Neural progenitor cell (in vitro differentiated cells): ENCODE data around the gene MDM4. TPM values are rescaled to one million over a fixed set of nuclear protein-coding genes. Genes with fewer than 3 reads are reported as not detected.
A peak's percentile ranks its signal among the peaks of the same experiment; 100 is the strongest.

Experiments
- DNase-seq: peaks from one replicate; pipeline ENCODE4 v3.0.0-alpha.2; 2016; ENCODE audit warnings: low spot score
- H2AFZ ChIP-seq: fragments of 200-600 bp; sonication (generic); replicated peaks from 2 replicates; pipeline ENCODE4 v1.6.1; 2016; ENCODE audit warnings: antibody characterized with exemption
- H3F3A ChIP-seq: fragments of 200-600 bp; sonication (generic); 2 replicates; pipeline ENCODE4 v1.6.1; 2016; ENCODE audit warnings: antibody characterized with exemption, low read depth
- H3K27ac ChIP-seq: fragments of 200-600 bp; sonication (generic); 2 replicates; pipeline ENCODE4 v1.5.1; 2016; ENCODE audit warnings: mild to moderate bottlenecking
- H3K27me3 ChIP-seq: fragments of 200-600 bp; sonication (generic); 2 replicates; pipeline ENCODE4 v1.6.1; 2016; ENCODE audit warnings: mild to moderate bottlenecking, moderate library complexity
- H3K36me3 ChIP-seq: fragments of 200-600 bp; sonication (generic); 2 replicates; pipeline ENCODE4 v1.5.1; 2016
- H3K4me1 ChIP-seq: fragments of 200-600 bp; sonication (generic); 2 replicates; pipeline ENCODE4 v1.6.1; 2016; ENCODE audit warnings: mixed run types
- H3K4me2 ChIP-seq: fragments of 200-600 bp; sonication (generic); 2 replicates; pipeline ENCODE4 v1.6.1; 2016
- H3K4me3 ChIP-seq: fragments of 200-600 bp; sonication (generic); 2 replicates; pipeline ENCODE4 v1.5.1; 2016
- H3K79me2 ChIP-seq: fragments of 200-600 bp; sonication (generic); 2 replicates; pipeline ENCODE4 v1.6.1; 2016; ENCODE audit warnings: low read depth
- H3K9ac ChIP-seq: fragments of 200-600 bp; sonication (generic); 2 replicates; pipeline ENCODE4 v1.6.1; 2016
- H3K9me3 ChIP-seq: fragments of 200-600 bp; sonication (generic); 2 replicates; pipeline ENCODE4 v1.5.1; 2016; ENCODE audit warnings: low read depth
- H4K20me1 ChIP-seq: fragments of 200-600 bp; sonication (generic); 2 replicates; pipeline ENCODE4 v1.6.1; 2016; ENCODE audit warnings: low read depth
- H3K27ac Mint-ChIP-seq: 3 replicates; pipeline ENCODE4 v1.8.0; 2021; ENCODE audit warnings: mixed read lengths
- H3K27me3 Mint-ChIP-seq: 2 replicates; pipeline ENCODE4 v1.8.0; 2022; ENCODE audit warnings: low read depth, mild to moderate bottlenecking, inconsistent platforms, moderate library complexity, mixed read lengths; ENCODE audit not compliant: insufficient read depth
- H3K36me3 Mint-ChIP-seq: 3 replicates; pipeline ENCODE4 v1.8.0; 2021; ENCODE audit warnings: mixed read lengths
- H3K4me1 Mint-ChIP-seq: 3 replicates; pipeline ENCODE4 v1.8.0; 2021; ENCODE audit warnings: mixed read lengths
- H3K4me3 Mint-ChIP-seq: 3 replicates; pipeline ENCODE4 v1.8.0; 2021; ENCODE audit warnings: mild to moderate bottlenecking, moderate library complexity, mixed read lengths
- H3K9me3 Mint-ChIP-seq: 3 replicates; pipeline ENCODE4 v1.8.0; 2020; ENCODE audit warnings: mixed read lengths
- EZH2 ChIP-seq: fragments of 200-600 bp; sonication (generic); IDR thresholded peaks from 2 replicates; pipeline ENCODE4 v1.6.1; 2017; ENCODE audit warnings: antibody characterized with exemption, mild to moderate bottlenecking, moderate library complexity
- EZH2phosphoT487 ChIP-seq: fragments of 200-600 bp; sonication (generic); IDR thresholded peaks from 2 replicates; pipeline ENCODE4 v1.6.1; 2017; ENCODE audit warnings: antibody characterized with exemption
- total RNA-seq: library from RNA; depleted of rRNA; stranded (reverse); fragments of >200 nt; gene quantifications from 2 replicates; pipeline ENCODE4 v1.2.3, GENCODE V29; 2015; ENCODE audit warnings: low replicate concordance
- TF ChIP-seq, protein P1 (sequence below): fragments of 200-600 bp; sonication (generic); IDR thresholded peaks from 2 replicates; pipeline ENCODE4 v1.5.1; 2017; ENCODE audit warnings: antibody characterized with exemption, mild to moderate bottlenecking

MDM4 gene
- total RNA-seq, 1 donor from 2014 or later = 72.9 TPM

DNA sequence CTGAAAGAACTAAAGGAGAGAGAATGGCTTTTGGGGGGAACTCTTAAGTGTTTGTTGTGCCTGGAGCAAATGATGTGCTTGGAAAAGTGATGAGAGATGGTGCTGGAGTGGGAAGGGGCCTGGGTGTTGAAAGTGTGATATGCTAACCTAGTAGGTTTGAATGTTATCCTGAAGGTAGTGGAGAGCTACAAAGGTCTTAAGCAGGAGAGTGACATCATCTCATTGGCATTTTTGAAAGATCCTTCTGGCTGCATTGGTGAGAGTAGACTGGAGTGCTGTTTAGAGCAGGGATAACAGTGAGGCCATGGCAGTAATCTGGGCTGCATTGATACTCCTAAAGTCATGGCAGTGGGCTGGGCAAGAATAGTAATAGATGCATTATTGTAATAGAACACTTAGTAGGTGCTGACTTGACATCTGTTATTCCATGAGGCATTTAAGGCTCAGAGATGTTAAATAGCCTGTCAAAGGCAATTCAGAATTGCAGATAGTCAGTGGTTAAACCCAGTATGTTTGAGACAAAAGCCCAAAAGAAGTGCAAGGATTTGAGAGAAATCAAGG, 44.5 kb downstream of the MDM4 start:
- Mint-ChIP-seq H3K27ac (no peak overlapping the region), H3K27me3 (peaks cover 2% of the 10 kb centered on the region), H3K4me3 (no peak overlapping the region), H3K4me1 (peaks cover 7% of the 10 kb centered on the region), H3K9me3 (no peaks in the 10 kb centered on the region), H3K36me3 (peaks cover 2% of the 10 kb centered on the region)
- H3K4me1 ChIP-seq = peaks cover 5% of the 10 kb centered on the region
- no peak overlapping the region for H3K27ac ChIP-seq
- no peaks in the 10 kb centered on the region for H3K79me2 ChIP-seq
- TF ChIP-seq EZH2 (no peak), EZH2phosphoT487 (no peak)
- TF ChIP-seq, protein P1, sequence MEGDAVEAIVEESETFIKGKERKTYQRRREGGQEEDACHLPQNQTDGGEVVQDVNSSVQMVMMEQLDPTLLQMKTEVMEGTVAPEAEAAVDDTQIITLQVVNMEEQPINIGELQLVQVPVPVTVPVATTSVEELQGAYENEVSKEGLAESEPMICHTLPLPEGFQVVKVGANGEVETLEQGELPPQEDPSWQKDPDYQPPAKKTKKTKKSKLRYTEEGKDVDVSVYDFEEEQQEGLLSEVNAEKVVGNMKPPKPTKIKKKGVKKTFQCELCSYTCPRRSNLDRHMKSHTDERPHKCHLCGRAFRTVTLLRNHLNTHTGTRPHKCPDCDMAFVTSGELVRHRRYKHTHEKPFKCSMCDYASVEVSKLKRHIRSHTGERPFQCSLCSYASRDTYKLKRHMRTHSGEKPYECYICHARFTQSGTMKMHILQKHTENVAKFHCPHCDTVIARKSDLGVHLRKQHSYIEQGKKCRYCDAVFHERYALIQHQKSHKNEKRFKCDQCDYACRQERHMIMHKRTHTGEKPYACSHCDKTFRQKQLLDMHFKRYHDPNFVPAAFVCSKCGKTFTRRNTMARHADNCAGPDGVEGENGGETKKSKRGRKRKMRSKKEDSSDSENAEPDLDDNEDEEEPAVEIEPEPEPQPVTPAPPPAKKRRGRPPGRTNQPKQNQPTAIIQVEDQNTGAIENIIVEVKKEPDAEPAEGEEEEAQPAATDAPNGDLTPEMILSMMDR = no peak
- H3K27me3 ChIP-seq = no peaks in the 10 kb centered on the region
- H3K9ac ChIP-seq = no peak overlapping the region
- peaks cover 8% of the 10 kb centered on the region for H3F3A ChIP-seq
- H3K9me3 ChIP-seq = no peaks in the 10 kb centered on the region
- H3K36me3 ChIP-seq = no peaks in the 10 kb centered on the region
- H3K4me2 ChIP-seq = no peak overlapping the region
- H3K4me3 ChIP-seq = no peak overlapping the region
- peaks cover 5% of the 10 kb centered on the region for H4K20me1 ChIP-seq
- H2AFZ ChIP-seq = no peak overlapping the region
- DNase-seq = no peak

GRCh38 chr1:204562075-204562990, 46.1 kb downstream of the MDM4 start:
- Mint-ChIP-seq H3K36me3 (no peaks in the 10 kb centered on the region), H3K27ac (no peak overlapping the region), H3K4me3 (no peak overlapping the region), H3K4me1 (peaks cover 17% of the 10 kb centered on the region), H3K27me3 (peaks cover 2% of the 10 kb centered on the region), H3K9me3 (no peaks in the 10 kb centered on the region)
- Histone ChIP-seq H2AFZ (no peak overlapping the region), H3K36me3 (no peaks in the 10 kb centered on the region), H3F3A (peaks cover 14% of the 10 kb centered on the region), H3K27me3 (no peaks in the 10 kb centered on the region), H3K4me2 (no peak overlapping the region), H3K27ac (no peak overlapping the region), H3K9ac (peak overlapping the region; percentile 14), H3K9me3 (no peaks in the 10 kb centered on the region), H4K20me1 (peaks cover 5% of the 10 kb centered on the region), H3K79me2 (no peaks in the 10 kb centered on the region), H3K4me1 (peaks cover 13% of the 10 kb centered on the region), H3K4me3 (no peak overlapping the region)
- no peak for TF ChIP-seq EZH2phosphoT487
- no peak for TF ChIP-seq EZH2
- TF ChIP-seq, protein P1 = no peak
- DNase-seq = no peak

DNA sequence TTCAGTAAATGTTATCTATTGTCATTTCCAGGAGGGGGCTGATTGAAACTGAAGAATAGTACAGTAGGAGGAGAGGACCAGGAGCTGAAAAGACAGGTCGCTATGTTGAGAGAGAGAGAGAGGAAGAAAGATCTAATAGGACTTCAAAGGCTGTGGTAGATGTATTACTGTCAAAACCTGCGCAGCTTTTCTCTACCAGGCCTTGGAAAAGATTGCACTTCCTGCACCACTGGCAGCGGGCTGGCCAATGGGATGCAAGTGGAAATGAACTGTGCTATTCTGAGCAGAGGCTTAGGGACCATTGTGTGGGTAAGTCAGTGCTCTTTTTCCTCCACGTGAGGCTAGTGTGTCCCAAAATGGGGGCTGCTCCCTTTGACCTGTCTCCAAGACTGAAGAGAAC, 47.1 kb downstream of the MDM4 start:
- Histone ChIP-seq H3K9ac (peak overlapping the region; percentile 14), H3K27ac (no peak overlapping the region), H3K4me3 (no peak overlapping the region), H3K27me3 (no peaks in the 10 kb centered on the region), H3K36me3 (no peaks in the 10 kb centered on the region), H3K4me1 (peaks cover 13% of the 10 kb centered on the region), H3F3A (peaks cover 14% of the 10 kb centered on the region), H3K4me2 (no peak overlapping the region), H4K20me1 (peaks cover 5% of the 10 kb centered on the region), H3K9me3 (no peaks in the 10 kb centered on the region), H2AFZ (no peak overlapping the region), H3K79me2 (no peaks in the 10 kb centered on the region)
- DNase-seq = no peak
- H3K27me3 Mint-ChIP-seq = peaks cover 5% of the 10 kb centered on the region
- no peaks in the 10 kb centered on the region for H3K36me3 Mint-ChIP-seq
- H3K27ac Mint-ChIP-seq = no peak overlapping the region
- H3K4me1 Mint-ChIP-seq = peaks cover 23% of the 10 kb centered on the region
- no peaks in the 10 kb centered on the region for H3K9me3 Mint-ChIP-seq
- TF ChIP-seq, protein P1 = no peak
- TF ChIP-seq EZH2 (no peak), EZH2phosphoT487 (no peak)
- H3K4me3 Mint-ChIP-seq = no peak overlapping the region
